Measurements from ENCODE around the gene DKK3. TPM values are rescaled to one million over a fixed set of nuclear protein-coding genes. Genes with fewer than 3 reads are reported as not detected.
A peak's percentile ranks its signal among the peaks of the same experiment; 100 is the strongest.

The DKK3 gene
- total and polyA plus RNA-seq, 2 of the 13 experiments (the other 11 are each of a cell fraction or from before 2014, with no cell fraction given), result 0.09 to 0.67 TPM

- H3K4me1 ChIP-seq (ENCODE audit: insufficient read depth, low read length), result peaks cover 9% of the 10 kb centered on the region
- no peak overlapping the region for H3K9ac ChIP-seq (ENCODE audit: insufficient read depth, low read depth, low read length)
- H2AFZ ChIP-seq (ENCODE audit: low read length), result no peak overlapping the region
- H3K27me3 ChIP-seq (ENCODE audit: control insufficient read depth in 1 of 2, insufficient read depth in 2 of 2, low read length in 2 of 2), result peaks cover 0 to 35% of the 10 kb centered on the region in 2 experiments; a peak in 4 of 5 replicates
- WGBS (ENCODE audit: low lambda C conversion rate), result 21% methylated on average over 8 of the region's 8 CpGs
- H3K27ac ChIP-seq (ENCODE audit: extremely low read length, insufficient read depth, low read length), result no peak overlapping the region
- DNase-seq (ENCODE audit: low spot score) (no peak), FAIRE-seq (no peak), ATAC-seq (no peak)
- BruUV-seq (replicated peaks), result no TSS peak
- intact Hi-C loops (cut with micrococcal nuclease; ENCODE audit: unreplicated experiment) (no loop called here), in situ Hi-C loops (cut with HindIII; ENCODE audit: extremely low pct_ligation_motif_present, low pct_unique_long_range_greater_than_20kb) (no loop called here)
- peak overlapping the region; percentile 37 for H3K4me2 ChIP-seq (ENCODE audit: low read depth, low read length)
- H3K79me2 ChIP-seq (ENCODE audit: insufficient read depth, low read length), result no peaks in the 10 kb centered on the region
- no peak for TF ChIP-seq ZNF703 (CRISPR knock-in tag; IDR thresholded peaks at IDR 0.05; ENCODE audit: borderline replicate concordance)
- 0 out of 2 replicates have a peak, but pooled peaks have one; percentile 26 for TF ChIP-seq FOSL2 (CRISPR knock-in tag; IDR thresholded peaks at IDR 0.05)
- no peak for TF ChIP-seq ZNF350 (CRISPR knock-in tag; IDR thresholded peaks at IDR 0.05; ENCODE audit: borderline replicate concordance, low read depth)
- TF ChIP-seq ZNF513 (CRISPR knock-in tag; conservative IDR thresholded peaks at IDR 0.05), result no peak
- no peak for TF ChIP-seq ZFP91 (CRISPR knock-in tag; IDR thresholded peaks at IDR 0.05; ENCODE audit: borderline replicate concordance)
- TF ChIP-seq ZNF414 (CRISPR knock-in tag; IDR thresholded peaks at IDR 0.05), result no peak
- TF ChIP-seq ZNF367 (CRISPR knock-in tag; IDR thresholded peaks at IDR 0.05; ENCODE audit: borderline replicate concordance), result no peak
- TF ChIP-seq ZSCAN31 (CRISPR knock-in tag; IDR thresholded peaks at IDR 0.05; ENCODE audit: low read depth), result no peak
- CTCF ChIA-PET (ENCODE audit: low intra/inter-chr PET ratio, low total read pairs), result no interaction called here
- no peaks in the 10 kb centered on the region for H4K20me1 ChIP-seq (ENCODE audit: insufficient read depth, low read length)
- H3K4me3 ChIP-seq (replicated peaks in 1 of 3; ENCODE audit: insufficient read depth in 1 of 3, low read depth in 2 of 3, low read length in 3 of 3), result no peak overlapping the region; a peak in 1 of 6 replicates
- H3K36me3 ChIP-seq (replicated peaks in 1 of 2; ENCODE audit: control insufficient read depth in 1 of 2, insufficient read depth in 2 of 2, low read length in 2 of 2), result no peaks in the 10 kb centered on the region
- POLR2A ChIA-PET, result no interaction called here
- H3K9me3 ChIP-seq (ENCODE audit: low read length), result no peaks in the 10 kb centered on the region
These were observed 10.2 kb downstream of the DKK3 start for GRCh38 chr11:11998091-11998781.

Measured in HepG2 (cell line).